Fibroblast of villous mesenchyme (primary cell): Measurements from ENCODE around the gene HES7. TPM values are rescaled to one million over a fixed set of nuclear protein-coding genes. Genes with fewer than 3 reads are reported as not detected.

Source experiments
- DNase-seq: peaks from one replicate; pipeline ENCODE4 v3.0.0-alpha.2; 2010; ENCODE audit warnings: low read depth
- H3K4me3 ChIP-seq: 2 replicates; pipeline ENCODE4 v1.5.1; 2011; ENCODE audit warnings: low read depth, mild to moderate bottlenecking, low read length
- CTCF ChIP-seq: IDR thresholded peaks from 2 replicates; pipeline ENCODE4 v1.5.1; 2012; ENCODE audit warnings: low read depth, mild to moderate bottlenecking, low read length; ENCODE audit not compliant: insufficient read depth
- total RNA-seq: library from RNA; depleted of rRNA; stranded (reverse); fragments of >200 nt; gene quantifications from 2 replicates; pipeline ENCODE4 v1.2.3, GENCODE V29; 2012

HES7 gene
- total RNA-seq, 1 donor = not detected

GRCh38 chr17:8091033-8091687 lies 32.7 kb downstream of the HES7 start:
- no peak for TF ChIP-seq CTCF
- no peak for DNase-seq
- no peak overlapping the region for H3K4me3 ChIP-seq

- TF ChIP-seq CTCF = no peak
- DNase-seq = no peak
- H3K4me3 ChIP-seq = no peak overlapping the region
Measured at GRCh38 chr17:8089728-8090127, 34.2 kb downstream of the HES7 start.

GRCh38 chr17:8087952-8088230 lies 36.0 kb downstream of the HES7 start:
- H3K4me3 ChIP-seq = no peak overlapping the region
- no peak for TF ChIP-seq CTCF
- DNase-seq = no peak

GRCh38 chr17:8087075-8087951 lies 36.6 kb downstream of the HES7 start, which contains the start of gene ALOX12B:
ALOX12B (minus strand) TSS chr17:8087716; CDS start chr17:8087442, 274 bp downstream.
- H3K4me3 ChIP-seq = no peak within 1 kb of the TSS
- TF ChIP-seq CTCF = no peak
- DNase-seq = no peak

- DNase-seq = no peak
- no peak overlapping the region for H3K4me3 ChIP-seq
- TF ChIP-seq CTCF = no peak
Measured at GRCh38 chr17:8084250-8084649, 39.7 kb downstream of the HES7 start.

GRCh38 chr17:8082292-8082691 lies 41.6 kb downstream of the HES7 start:
- no peak for TF ChIP-seq CTCF
- no peak overlapping the region for H3K4me3 ChIP-seq
- DNase-seq = no peak
